ENCODE results near the gene TFB1M. TPM values are rescaled to one million over a fixed set of nuclear protein-coding genes. Genes with fewer than 3 reads are reported as not detected.

The TFB1M gene
- total RNA-seq, 1 donor from 2014 or later: 24.1 TPM

GRCh38 chr6:155224618-155225017 is 89.7 kb downstream of the TFB1M start:
- H3K36me3 ChIP-seq: no peaks in the 10 kb centered on the region
- H3K4me3 ChIP-seq: no peak overlapping the region
- Mint-ChIP-seq H3K9me3 (peaks cover 4% of the 10 kb centered on the region), H3K4me3 (no peak overlapping the region), H3K27me3 (ENCODE audit: insufficient read depth, low read depth) (peaks cover 2% of the 10 kb centered on the region), H3K36me3 (peaks cover 24% of the 10 kb centered on the region), H3K27ac (no peak overlapping the region), H3K4me1 (peaks cover 36% of the 10 kb centered on the region)
- no peak overlapping the region for H3K27ac ChIP-seq
- H4K20me1 ChIP-seq (ENCODE audit: low read depth): no peaks in the 10 kb centered on the region
- no peak for TF ChIP-seq EZH2 (IDR thresholded peaks at IDR 0.05)
- TF ChIP-seq CTCF (IDR thresholded peaks at IDR 0.05): no peak
- no peak for TF ChIP-seq EZH2phosphoT487 (IDR thresholded peaks at IDR 0.05)
- peaks cover 22% of the 10 kb centered on the region for H3F3A ChIP-seq (ENCODE audit: low read depth)
- H3K4me2 ChIP-seq: no peak overlapping the region
- no peaks in the 10 kb centered on the region for H3K27me3 ChIP-seq
- no peak for DNase-seq (ENCODE audit: low spot score)
- no peak overlapping the region for H2AFZ ChIP-seq (replicated peaks)
- H3K4me1 ChIP-seq: peaks cover 39% of the 10 kb centered on the region
- no peak overlapping the region for H3K9ac ChIP-seq
- no peaks in the 10 kb centered on the region for H3K9me3 ChIP-seq (ENCODE audit: low read depth)
- H3K79me2 ChIP-seq (ENCODE audit: low read depth): no peaks in the 10 kb centered on the region

GRCh38 chr6:155223646-155224451 is 90.4 kb downstream of the TFB1M start:
- H3K4me2 ChIP-seq: no peak overlapping the region
- H3K27ac Mint-ChIP-seq: no peak overlapping the region
- no peak for TF ChIP-seq EZH2 (IDR thresholded peaks at IDR 0.05)
- no peak for TF ChIP-seq CTCF (IDR thresholded peaks at IDR 0.05)
- no peak for TF ChIP-seq EZH2phosphoT487 (IDR thresholded peaks at IDR 0.05)
- peaks cover 22% of the 10 kb centered on the region for H3F3A ChIP-seq (ENCODE audit: low read depth)
- no peak overlapping the region for H3K27ac ChIP-seq
- H3K36me3 Mint-ChIP-seq: peaks cover 22% of the 10 kb centered on the region
- peaks cover 39% of the 10 kb centered on the region for H3K4me1 ChIP-seq
- H2AFZ ChIP-seq (replicated peaks): no peak overlapping the region
- no peaks in the 10 kb centered on the region for H3K9me3 ChIP-seq (ENCODE audit: low read depth)
- no peaks in the 10 kb centered on the region for H4K20me1 ChIP-seq (ENCODE audit: low read depth)
- no peak overlapping the region for H3K9ac ChIP-seq
- peaks cover 4% of the 10 kb centered on the region for H3K9me3 Mint-ChIP-seq
- H3K4me3 Mint-ChIP-seq: no peak overlapping the region
- H3K27me3 ChIP-seq: no peaks in the 10 kb centered on the region
- H3K79me2 ChIP-seq (ENCODE audit: low read depth): no peaks in the 10 kb centered on the region
- peaks cover 36% of the 10 kb centered on the region for H3K4me1 Mint-ChIP-seq
- no peak for DNase-seq (ENCODE audit: low spot score)
- no peaks in the 10 kb centered on the region for H3K36me3 ChIP-seq
- H3K4me3 ChIP-seq: no peak overlapping the region
- peaks cover 2% of the 10 kb centered on the region for H3K27me3 Mint-ChIP-seq (ENCODE audit: insufficient read depth, low read depth)

GRCh38 chr6:155222506-155222905 is 91.8 kb downstream of the TFB1M start:
- Histone ChIP-seq H3K4me2 (no peak overlapping the region), H3F3A (ENCODE audit: low read depth) (peaks cover 20% of the 10 kb centered on the region), H3K36me3 (no peaks in the 10 kb centered on the region), H4K20me1 (ENCODE audit: low read depth) (no peaks in the 10 kb centered on the region), H3K27ac (no peak overlapping the region), H3K9ac (no peak overlapping the region), H3K4me3 (no peak overlapping the region), H3K4me1 (peaks cover 33% of the 10 kb centered on the region), H3K79me2 (ENCODE audit: low read depth) (no peaks in the 10 kb centered on the region), H2AFZ (replicated peaks) (no peak overlapping the region), H3K27me3 (no peaks in the 10 kb centered on the region), H3K9me3 (ENCODE audit: low read depth) (no peaks in the 10 kb centered on the region)
- no peak for DNase-seq (ENCODE audit: low spot score)
- peaks cover 2% of the 10 kb centered on the region for H3K27me3 Mint-ChIP-seq (ENCODE audit: insufficient read depth, low read depth)
- H3K9me3 Mint-ChIP-seq: peaks cover 4% of the 10 kb centered on the region
- H3K4me3 Mint-ChIP-seq: no peak overlapping the region
- no peak overlapping the region for H3K27ac Mint-ChIP-seq
- TF ChIP-seq CTCF (IDR thresholded peaks at IDR 0.05): no peak
- no peak for TF ChIP-seq EZH2 (IDR thresholded peaks at IDR 0.05)
- TF ChIP-seq EZH2phosphoT487 (IDR thresholded peaks at IDR 0.05): no peak
- H3K36me3 Mint-ChIP-seq: peaks cover 18% of the 10 kb centered on the region
- peaks cover 39% of the 10 kb centered on the region for H3K4me1 Mint-ChIP-seq
